Dedifferentiated amniotic fluid mesenchymal stem cell (primary cell): ENCODE data around the gene HSF2.

ENCODE experiments used
- DNase-seq: peaks from one replicate; pipeline ENCODE4 v3.0.0-alpha.2; 2016; ENCODE audit errors: extremely low spot score

The HSF2 gene, protein sequence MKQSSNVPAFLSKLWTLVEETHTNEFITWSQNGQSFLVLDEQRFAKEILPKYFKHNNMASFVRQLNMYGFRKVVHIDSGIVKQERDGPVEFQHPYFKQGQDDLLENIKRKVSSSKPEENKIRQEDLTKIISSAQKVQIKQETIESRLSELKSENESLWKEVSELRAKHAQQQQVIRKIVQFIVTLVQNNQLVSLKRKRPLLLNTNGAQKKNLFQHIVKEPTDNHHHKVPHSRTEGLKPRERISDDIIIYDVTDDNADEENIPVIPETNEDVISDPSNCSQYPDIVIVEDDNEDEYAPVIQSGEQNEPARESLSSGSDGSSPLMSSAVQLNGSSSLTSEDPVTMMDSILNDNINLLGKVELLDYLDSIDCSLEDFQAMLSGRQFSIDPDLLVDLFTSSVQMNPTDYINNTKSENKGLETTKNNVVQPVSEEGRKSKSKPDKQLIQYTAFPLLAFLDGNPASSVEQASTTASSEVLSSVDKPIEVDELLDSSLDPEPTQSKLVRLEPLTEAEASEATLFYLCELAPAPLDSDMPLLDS

DNA sequence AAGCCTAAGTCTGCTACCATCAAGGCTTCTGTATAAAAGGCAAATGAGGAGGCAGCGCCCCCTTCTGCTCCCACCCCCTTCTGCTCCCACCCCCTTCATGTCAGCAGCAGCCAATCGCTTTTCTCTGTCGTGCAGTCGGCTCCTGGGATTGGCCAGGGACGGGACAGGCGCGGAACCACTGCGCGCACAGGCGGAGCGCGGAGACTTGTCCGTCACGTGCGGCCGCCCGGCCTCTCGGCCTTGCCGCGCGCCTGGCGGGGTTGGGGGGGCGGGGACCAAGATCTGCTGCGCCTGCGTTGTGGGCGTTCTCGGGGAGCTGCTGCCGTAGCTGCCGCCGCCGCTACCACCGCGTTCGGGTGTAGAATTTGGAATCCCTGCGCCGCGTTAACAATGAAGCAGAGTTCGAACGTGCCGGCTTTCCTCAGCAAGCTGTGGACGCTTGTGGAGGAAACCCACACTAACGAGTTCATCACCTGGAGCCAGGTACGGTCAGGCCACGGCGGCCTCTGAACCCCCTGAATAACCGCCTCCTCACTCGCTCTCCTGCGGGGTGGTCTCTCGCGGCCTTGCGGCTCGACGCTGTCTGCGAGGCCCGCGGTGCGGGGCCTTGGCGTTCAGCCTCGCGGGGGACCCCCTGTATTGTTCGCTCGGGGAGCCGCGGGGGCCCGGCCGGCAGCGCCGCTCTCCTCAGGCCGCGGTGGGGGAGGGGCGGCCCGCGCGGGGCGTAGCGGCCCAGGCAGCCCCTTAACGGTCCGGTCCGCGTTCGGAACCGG is at the start of gene HSF2:
TSS of gene HSF2 (plus strand) at position 305 of the 773 bp plus-strand sequence. CDS start at position 391, 86 bp downstream.
- peak; percentile 97 for DNase-seq

DNA sequence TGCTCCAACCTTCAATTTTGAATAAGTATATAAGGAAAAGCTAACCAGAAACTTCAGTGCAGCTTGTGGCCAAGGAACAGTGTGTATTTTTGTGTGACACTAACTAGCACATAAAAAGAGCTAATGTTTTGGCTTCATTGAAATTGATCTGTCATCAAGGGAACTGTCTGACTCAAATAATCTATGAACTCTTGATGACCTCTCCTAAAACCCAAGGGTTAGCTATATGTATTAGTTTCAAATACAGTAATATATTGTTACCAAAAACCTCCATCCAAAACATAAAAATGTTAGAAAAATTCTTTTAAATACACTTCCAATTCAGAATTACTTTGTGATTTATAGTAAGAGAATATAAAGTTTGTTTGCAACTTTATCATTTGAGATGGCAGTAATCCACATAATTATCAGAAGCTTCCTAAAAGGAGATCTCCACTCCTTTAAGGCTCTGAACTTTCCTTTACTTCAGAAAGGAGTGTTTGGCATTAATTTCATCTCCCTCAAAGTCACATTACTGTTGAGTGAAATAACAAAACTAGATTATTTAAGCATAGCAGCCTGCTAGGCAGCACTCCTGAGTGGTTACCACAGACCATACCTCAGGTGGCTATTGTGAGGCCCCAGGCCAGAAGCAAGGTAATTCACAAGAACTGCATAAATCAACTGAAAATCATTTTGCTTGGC is 46.3 kb upstream of the HSF2 start:
- no peak for DNase-seq

DNA sequence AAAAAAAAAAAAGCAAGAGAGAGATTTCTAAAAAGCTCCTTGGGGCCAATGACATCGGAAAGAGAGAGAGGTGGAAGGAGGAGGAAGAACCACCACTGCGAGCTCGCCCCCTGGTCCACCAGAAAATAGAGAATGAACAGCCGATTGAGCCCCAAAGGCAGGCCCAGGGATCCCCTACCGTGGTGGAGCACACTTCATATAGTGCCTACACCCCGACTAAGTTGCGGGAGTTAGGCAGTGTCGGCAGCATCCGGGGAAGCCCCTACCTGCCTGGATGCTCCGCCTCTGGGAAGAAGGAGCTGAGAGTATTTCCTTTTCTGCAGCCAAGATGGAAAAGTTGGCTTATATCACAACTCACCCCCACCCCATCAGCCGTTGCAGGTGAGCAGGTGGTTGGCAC is 38.6 kb upstream of the HSF2 start:
- no peak for DNase-seq

DNA sequence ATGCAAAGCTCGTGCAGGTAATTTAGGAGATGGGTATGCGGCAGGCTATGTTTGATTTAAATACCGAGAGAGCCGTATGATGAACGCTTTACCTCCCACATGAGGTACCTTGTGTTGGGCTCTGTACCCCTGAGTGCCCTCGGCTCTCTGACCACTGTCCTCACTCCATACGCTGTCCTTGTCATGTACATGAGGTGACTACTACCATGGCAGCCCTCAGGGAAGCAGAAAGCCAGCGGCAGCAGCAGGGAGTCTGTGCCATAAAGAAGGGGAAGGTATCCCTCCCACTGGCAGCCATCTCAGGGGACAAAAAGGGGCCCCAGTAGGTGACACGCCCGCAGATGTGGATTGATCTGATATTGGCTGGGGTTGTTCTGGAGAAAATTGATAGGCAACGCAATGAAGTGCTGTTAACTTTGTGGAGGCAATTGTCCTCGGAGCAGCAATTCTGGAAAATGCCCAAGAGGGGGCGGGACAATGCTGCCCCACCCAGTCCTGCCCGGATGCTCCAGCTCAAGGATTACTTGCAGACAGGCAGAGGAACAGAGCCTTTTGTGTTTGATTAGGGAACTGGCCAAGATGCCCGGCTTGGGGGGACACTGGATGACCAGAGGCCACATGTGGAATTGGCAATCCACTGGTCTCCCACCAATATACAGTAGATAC is 38.0 kb upstream of the HSF2 start:
- DNase-seq: no peak

DNA sequence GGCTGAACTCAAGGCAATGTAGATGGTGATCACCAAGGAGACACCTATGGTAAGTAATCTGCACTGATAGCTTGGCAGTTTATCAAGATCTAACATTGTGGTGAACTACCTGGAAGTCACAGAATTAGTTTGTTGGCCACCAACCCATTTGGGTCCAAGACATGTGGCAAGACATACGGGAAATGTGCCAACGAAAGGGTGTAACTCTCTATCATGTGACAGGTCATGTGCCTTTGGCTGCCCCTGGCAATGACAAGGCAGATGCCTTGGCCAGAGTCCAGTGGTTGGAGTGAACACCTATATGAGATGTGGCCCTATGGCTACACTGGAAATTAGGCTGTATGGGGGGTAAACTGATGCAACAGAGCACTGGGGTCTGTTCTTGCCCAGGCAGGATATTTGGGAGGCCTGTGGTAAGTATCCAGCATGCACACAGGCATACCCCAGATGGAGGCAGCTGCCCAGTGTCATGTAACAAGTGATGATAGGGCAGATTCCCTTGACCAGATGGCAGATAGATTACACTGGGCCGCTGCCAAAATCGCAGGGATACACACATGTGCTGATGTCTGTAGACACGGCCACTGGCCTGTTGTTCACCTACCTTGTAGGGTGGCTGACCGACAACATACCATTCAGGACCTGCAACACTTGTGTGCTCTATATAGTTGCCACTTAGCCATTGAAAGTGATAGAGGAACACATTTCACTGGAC is 35.5 kb upstream of the HSF2 start:
- no peak for DNase-seq

DNA sequence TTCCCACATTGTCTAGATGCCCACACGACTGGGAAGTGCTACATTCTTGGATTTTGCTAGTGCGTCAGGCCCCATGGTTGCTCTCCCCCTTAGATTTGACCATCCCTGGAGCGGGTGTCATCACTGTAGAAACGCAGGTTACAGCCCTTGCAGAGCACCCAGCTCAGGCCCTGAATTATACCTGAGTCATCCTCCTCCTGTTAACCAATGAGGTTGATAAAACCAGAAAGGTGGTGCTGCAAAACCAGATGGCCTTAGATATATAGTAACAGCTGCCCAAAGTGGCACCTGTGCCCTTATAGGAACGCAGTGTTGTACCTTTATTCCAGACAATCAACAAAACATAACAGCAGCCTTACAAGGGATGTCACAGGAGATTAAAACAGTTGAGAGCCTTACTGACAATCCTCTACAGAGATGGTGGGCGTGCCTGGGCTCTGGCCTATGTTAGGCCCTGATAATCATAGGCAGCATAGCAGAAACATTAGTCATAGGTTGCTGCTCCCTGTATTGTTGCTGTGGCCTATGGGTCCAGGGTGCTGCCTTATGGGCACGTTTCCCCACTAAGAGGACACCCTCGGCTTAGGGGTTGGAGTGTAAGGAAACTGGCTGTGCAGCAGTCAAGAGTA is 33.6 kb upstream of the HSF2 start:
- no peak for DNase-seq

DNA sequence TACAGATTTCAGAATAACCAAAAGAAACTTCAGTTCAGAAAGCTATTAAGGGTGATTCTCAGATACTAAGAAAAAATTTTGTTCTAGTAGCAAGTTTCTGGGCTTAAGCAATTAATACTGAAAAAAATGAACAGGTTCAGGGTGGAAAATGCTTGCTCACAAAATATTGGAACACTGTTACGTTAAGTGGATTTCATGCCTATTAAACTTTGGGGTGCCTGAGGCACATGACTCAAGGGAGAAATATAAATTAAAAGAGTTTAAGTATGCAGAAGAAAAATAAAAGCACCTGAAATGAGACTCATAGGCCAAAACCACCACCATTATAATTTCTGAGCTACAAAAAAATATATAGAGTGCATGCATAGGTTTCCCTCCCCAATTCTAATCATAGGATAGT is 32.3 kb upstream of the HSF2 start:
- no peak for DNase-seq

DNA sequence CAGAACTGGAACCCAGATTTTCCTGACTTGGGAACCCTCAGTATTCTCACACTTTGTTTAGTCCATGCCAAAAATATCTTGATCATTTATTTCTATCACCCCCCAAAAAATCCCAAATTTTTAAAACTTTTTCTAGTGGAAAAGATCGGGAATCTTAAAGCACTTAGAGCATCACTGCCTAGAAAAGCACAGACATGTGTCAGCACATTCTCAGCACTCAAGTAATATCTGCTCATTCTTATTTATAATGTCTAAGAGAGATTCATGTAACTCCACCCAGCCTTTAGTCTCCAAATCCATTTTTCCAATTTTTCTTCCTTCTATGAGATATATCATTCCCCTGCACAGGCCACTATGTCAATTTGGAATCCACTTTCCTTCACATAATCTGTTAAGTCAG is 29.9 kb upstream of the HSF2 start:
- no peak for DNase-seq

DNA sequence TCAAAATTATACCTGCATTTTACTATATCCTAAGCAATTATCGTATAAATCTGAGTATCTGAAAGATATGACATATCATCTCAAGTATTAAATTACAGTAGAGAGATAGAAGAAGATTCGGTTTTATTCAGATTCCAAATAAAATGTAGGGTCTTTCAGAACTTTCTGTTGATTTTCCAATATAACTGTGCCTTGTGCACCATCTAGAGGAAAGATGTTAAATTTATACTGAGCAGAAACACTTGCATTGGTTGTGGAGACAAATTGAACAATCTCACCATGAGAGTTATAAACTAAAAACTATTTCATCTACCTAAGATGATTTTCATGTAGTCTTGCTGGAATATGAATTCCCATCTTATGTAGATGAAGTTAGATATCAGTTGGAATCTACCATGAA is 26.8 kb upstream of the HSF2 start:
- DNase-seq: no peak

DNA sequence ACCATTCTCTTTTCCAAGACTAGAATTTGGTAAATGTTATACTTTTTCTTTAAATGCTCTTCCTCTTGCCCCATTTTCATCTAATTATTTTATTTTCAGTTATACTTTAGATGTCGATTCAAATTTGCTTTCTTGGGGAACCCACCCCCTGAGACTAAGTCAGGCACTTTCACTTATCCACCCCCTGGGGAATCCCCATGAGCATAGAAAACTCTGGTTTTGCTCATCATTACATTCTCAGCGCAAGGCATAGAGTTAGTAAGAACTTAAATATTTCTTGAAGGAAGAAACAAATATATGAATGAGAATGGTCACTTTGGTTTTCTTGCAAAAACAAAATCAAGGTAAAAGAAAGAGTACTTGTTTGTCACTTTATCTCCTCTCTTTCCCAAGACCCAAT is 25.1 kb upstream of the HSF2 start:
- no peak for DNase-seq

DNA sequence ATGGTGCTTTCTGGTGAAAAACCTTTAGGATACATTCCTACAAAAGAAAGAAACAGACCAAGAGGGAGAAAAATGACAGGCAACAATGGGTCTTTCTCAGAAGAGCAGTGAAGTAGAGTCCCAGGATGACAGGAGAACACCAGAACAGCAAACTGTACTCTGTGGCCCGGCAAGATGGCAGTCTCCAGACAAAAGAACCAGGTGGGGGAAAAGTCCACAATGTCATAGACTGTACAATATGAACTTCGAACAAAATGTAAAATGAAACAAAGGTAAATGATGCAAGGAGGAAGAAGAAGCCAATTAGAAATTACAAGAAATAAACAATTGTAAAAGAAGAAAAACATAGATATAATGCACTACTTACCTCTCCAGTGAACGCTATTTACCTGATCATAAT is 23.2 kb upstream of the HSF2 start:
- no peak for DNase-seq

DNA sequence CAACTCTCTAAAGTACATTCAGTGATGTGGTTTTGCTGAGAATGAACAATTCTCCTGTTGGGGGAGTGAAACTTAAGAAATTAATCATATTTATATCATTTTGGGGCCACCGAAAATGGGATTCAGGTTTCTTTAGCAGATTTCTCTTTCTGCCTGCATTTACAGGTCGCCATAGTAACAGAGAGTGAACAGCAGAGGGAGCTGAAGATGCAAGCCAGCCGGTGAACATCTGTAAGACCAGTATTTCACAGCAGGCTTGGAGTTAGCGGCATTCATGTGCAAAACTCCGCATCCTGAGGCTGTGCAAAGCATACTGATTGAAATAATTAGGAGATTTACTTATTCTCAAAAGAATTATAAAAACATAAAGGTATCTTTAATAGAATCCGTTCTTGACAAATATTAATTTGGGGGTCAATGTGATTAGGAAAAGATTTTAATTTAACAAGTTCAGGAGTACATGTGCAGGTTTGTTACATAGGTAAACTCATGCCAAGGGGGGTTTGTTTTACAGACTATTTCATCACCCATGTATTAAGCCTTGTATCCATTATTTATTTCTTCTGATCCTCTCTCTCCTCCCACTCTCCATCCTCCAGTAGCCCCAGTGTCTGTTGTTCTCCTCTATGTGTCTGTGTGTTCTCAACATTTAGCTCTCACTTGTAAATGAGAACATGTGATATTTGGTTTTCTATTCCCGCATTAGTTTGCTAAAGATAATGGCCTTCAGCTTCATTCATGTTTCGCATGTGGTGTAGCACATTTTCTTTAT is 17.8 kb upstream of the HSF2 start:
- DNase-seq: peak; percentile 79

DNA sequence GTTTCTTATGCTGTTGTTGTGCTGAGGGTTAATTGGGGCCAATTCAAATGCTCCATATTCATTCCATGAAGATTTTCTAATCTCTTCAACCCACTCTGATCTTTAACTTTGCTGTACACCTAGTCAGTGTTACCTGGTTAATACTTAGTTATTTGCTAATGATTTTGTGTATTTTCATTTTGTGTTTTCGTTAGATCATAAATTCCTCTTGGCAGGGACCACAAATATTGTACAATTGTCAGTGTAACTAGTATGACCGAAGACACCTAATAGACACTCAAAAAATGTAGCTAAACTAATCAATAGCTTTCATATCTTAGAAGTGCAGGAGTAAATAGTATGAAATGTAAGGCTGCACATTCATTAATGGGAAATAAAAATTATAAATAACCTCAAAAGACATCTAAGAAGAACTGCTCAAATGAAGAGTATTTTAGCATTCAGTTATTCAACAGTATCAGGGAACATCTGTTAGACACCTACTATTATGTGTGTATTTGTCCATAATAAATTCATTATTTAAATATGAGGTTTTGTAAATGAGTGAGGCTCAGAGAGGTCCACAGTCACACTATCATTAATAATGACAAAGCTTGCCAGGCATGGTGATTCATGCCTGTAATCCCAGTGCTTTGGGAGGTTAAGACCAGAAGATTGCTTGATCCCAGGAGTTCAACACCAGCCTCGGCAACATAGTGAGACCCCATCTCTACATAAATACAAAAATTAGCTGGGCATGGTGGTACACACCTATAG is 13.4 kb upstream of the HSF2 start:
- DNase-seq: no peak

DNA sequence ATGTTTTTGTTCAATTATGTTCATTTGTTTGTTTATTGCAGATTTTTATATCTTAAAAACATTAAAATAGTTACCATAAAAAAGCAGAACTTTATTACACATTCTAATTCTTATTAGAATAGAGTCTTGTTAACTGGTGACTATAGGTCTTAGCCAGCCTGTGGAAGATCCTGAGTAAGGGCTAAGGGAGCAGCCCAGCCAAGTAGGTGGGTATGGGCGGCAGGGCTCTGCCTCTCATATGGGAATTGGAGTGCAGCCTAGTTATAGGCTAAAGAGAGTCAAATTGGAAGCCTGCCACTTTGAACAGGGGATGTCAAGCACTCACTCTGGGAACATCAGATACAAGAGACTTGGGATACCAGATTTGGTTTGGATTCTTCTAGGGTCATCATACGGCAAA is 10.5 kb upstream of the HSF2 start:
- no peak for DNase-seq

DNA sequence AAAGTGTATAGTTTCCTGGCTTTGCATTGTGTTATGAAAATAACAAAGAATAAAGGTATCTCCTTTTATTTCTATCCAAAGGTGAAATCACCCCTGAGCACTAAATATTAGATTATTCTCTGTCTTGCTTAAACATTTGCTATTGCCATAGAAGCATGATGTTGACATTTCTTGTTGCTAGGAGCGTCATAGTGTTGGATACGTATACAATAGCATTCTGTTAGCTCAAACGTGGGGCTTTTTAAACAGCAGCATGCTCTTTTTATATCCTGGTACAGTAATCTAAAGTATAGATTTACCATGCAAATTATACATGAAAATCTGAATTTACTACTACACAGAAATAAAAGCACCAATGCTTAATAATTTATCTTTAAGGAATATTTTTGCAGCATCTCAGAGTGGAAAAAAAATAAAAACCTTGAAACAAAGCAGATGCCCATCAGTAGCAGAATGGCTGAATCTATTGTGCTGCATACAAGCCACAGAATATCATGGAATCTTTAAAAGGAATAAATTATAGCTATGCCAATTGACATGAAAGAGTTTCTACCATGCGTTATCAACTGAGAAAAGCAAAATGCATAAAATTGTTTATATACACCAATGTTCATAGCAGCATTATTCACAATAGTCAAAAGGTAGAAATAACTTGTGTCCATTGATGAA is 9.6 kb upstream of the HSF2 start:
- DNase-seq: no peak

DNA sequence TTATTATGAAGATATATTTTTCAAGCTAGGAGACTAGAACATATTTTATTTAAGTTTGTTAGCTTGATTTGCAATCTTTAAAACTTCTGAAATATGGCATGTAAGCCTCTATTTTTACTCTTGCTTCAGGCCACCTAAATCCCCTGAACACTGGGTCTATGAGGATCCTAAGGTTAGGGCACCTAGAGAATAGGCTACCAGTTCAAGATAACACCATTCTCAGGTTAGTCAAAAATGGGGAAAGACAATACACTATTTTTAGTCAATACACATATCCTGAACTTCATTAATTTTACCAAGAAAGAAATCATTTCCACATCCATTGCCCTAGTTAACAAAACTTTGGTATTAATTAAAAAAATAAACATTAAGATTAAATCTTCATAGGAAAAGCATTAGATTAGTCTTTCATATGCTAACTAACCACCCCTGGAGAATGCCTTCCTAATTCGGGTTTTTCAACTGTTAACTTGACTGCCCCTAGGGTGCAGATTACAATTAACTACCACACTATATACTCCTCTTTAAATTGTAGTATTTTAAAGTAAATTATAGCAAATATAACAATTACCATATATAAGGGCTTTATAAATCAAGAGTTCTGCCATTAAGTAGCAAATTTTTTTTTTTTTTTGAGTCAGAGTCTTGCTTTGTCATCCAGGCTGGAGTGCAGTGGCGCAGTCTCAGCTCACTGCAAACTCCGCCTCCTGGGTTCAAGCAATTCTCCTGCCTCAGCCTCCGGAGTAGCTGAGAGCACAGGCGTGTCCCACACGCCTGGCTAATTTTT is 6.7 kb upstream of the HSF2 start:
- DNase-seq: no peak

DNA sequence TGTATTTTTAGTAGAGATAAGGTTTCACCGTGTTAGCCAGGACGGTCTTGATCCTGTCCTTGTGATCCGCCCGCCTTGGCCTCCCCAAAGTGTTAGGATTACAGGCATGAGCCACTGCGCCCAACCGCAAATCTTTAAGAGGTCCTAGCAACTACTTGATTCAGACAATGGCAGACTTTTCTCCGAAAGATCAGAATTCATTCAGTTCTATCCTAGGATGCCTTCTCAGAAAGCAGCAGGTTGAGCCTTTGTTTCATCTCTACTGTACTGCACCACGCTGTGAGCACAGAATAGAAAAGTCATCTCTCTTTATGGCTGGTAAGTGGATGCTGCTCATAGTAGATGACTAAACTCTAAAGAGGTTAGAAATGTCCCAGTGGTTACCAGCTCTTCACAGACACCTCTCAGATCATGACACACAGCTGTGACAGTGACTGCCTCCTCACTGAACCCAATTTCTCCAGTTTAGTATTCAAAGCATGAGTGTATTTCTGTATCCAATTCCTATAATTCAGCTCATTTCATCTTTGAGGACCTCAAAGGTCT is 6.0 kb upstream of the HSF2 start:
- no peak for DNase-seq

DNA sequence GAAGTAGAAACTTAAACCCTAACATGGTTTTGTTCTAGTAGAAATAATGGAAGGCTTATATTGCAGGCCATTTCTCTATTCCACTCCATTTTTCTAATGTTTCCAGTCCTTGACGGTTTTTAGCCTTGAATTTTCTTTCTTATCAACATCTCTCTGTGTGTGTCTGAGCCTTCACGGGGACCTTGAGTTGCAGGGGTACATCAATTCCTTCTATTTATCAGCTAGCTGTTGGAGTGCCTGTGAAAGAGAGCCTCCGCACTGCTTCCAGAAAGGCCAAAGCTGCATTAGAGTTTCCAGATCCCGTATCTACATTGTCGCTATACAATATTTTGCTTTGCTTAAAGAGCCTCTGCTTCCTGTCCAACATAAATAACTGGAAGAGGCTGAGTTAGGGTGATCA is 5.4 kb upstream of the HSF2 start:
- no peak for DNase-seq
